ENCODE data around the gene OR6N1.

The OR6N1 gene

GRCh38 chr1:158771950-158772866 is at the start of gene OR6N1:
Gene OR6N1 (minus strand): TSS chr1:158772195. CDS start chr1:158766682, 5,513 bp downstream.
- DNase-seq (ENCODE audit: low read depth), result no peak

GRCh38 chr1:158821723-158822122 is 49.7 kb upstream of the OR6N1 start:
- DNase-seq (ENCODE audit: low read depth), result no peak

GRCh38 chr1:158819461-158820443 is 47.8 kb upstream of the OR6N1 start:
- peak; percentile 17 for DNase-seq (ENCODE audit: low read depth)

GRCh38 chr1:158818975-158819431 is 47.0 kb upstream of the OR6N1 start:
- no peak for DNase-seq (ENCODE audit: low read depth)

- no peak for DNase-seq (ENCODE audit: low read depth)
Observed at GRCh38 chr1:158818560-158818959, 46.6 kb upstream of the OR6N1 start.

GRCh38 chr1:158814970-158815369 is 43.0 kb upstream of the OR6N1 start:
- no peak for DNase-seq (ENCODE audit: low read depth)

- DNase-seq (ENCODE audit: low read depth), result no peak
Observed at GRCh38 chr1:158813164-158813563, 41.2 kb upstream of the OR6N1 start.

- DNase-seq (ENCODE audit: low read depth), result no peak
Observed at GRCh38 chr1:158812336-158812735, 40.3 kb upstream of the OR6N1 start.

- no peak for DNase-seq (ENCODE audit: low read depth)
Observed at GRCh38 chr1:158810311-158810710, 38.3 kb upstream of the OR6N1 start.

GRCh38 chr1:158809862-158810261 is 37.9 kb upstream of the OR6N1 start:
- no peak for DNase-seq (ENCODE audit: low read depth)

GRCh38 chr1:158809256-158809655 is 37.3 kb upstream of the OR6N1 start:
- no peak for DNase-seq (ENCODE audit: low read depth)

GRCh38 chr1:158806916-158807536 is 35.0 kb upstream of the OR6N1 start:
- DNase-seq (ENCODE audit: low read depth), result no peak

- DNase-seq (ENCODE audit: low read depth), result no peak
Observed at GRCh38 chr1:158803678-158804077, 31.7 kb upstream of the OR6N1 start.

- DNase-seq (ENCODE audit: low read depth), result no peak
Observed at GRCh38 chr1:158801396-158801795, 29.4 kb upstream of the OR6N1 start.

- no peak for DNase-seq (ENCODE audit: low read depth)
Observed at GRCh38 chr1:158800526-158800925, 28.5 kb upstream of the OR6N1 start.

- DNase-seq (ENCODE audit: low read depth), result no peak
Observed at GRCh38 chr1:158799689-158800088, 27.7 kb upstream of the OR6N1 start.

GRCh38 chr1:158798531-158798930 is 26.5 kb upstream of the OR6N1 start:
- no peak for DNase-seq (ENCODE audit: low read depth)

GRCh38 chr1:158794247-158794646 is 22.3 kb upstream of the OR6N1 start:
- no peak for DNase-seq (ENCODE audit: low read depth)

- peak; percentile 30 for DNase-seq (ENCODE audit: low read depth)
Observed at GRCh38 chr1:158793604-158794003, 21.6 kb upstream of the OR6N1 start.

- no peak for DNase-seq (ENCODE audit: low read depth)
Observed at GRCh38 chr1:158781104-158781503, 9.1 kb upstream of the OR6N1 start, which contains the start of gene OR6N2. Gene OR6N2 (minus strand): TSS chr1:158781204. CDS start chr1:158777635, 3,569 bp downstream.

- DNase-seq (ENCODE audit: low read depth), result no peak
Observed at GRCh38 chr1:158754420-158754819, 17.6 kb downstream of the OR6N1 start, which contains the start of gene OR6K6. Gene OR6K6 (plus strand): TSS chr1:158754720. CDS start chr1:158754888, 168 bp downstream.

Measured in activated T-cell treated with anti-CD3 and anti-CD28 coated beads for 24 hours (primary cell).